Activated T-cell treated with anti-CD3 and anti-CD28 coated beads for 1 hour (primary cell): ENCODE results near the gene GNG8.
A peak's percentile ranks its signal among the peaks of the same experiment; 100 is the strongest.
"Not testable (repeated sequence)": the region's sequence is repeated elsewhere in the genome, so short reads cannot be mapped to it uniquely, and the experiment has no call there.

Experiments
- DNase-seq: peaks from one replicate; pipeline ENCODE4 v3.0.0-alpha.2; 2020; ENCODE audit warnings: low read depth

Gene GNG8

DNA sequence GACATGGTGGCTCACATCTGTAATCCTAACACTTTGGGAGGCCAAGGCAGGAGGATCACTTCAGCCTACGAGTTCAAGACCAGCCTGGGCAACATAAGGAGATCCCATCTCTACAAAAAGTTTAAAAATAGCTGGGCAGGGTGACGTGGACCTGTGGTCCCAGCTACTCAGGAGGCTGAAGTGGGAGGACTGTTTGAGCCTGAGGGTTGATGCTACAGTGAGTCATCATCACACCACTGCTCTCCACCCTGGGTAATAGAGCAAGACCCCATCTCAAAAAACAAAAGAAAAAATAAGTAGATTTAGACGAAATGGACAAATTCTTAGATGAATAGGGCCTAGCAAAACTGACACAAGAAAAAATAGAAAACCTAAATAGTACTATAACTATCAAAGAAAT is 10.4 kb upstream of the GNG8 start:
- no peak for DNase-seq

DNA sequence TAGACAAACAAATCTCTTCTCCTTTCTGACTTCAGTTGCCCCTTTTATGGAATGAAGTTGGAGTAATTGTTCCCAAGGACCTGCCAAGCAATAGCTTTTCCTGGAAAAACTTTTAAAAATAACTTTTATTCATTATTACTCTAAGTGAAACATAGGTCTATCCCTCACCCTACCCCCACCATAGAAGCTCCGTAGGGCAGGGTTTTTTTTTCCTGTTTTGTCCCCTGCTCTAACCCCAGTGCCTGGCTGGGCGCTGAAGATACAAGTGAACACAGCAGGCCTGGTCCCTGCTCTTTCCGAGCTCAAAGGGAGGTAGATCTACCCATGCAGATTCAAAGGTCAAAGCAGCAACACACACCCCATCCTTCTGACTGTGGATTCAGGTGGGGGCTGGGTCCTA is 8.7 kb upstream of the GNG8 start:
- no peak for DNase-seq

DNA sequence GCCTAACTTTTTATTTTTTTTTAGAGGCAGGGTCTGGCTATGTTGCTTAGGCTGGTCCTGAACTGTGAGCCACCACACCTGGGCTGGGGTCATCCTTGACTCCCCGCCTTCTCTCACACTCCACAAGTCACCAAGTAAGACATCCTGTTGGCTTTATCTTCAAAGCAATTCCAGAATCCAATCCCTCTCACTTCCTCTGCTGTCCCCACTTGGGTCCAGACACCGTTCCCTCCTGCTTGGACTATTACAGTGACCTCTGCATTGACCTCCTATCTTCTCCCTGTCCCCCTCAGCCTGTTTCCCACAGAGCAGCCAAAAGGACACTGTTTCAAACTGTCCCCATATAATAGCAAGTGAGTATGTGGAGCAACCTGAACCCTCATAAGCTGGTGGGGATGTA is 4.7 kb upstream of the GNG8 start:
- DNase-seq = no peak

DNA sequence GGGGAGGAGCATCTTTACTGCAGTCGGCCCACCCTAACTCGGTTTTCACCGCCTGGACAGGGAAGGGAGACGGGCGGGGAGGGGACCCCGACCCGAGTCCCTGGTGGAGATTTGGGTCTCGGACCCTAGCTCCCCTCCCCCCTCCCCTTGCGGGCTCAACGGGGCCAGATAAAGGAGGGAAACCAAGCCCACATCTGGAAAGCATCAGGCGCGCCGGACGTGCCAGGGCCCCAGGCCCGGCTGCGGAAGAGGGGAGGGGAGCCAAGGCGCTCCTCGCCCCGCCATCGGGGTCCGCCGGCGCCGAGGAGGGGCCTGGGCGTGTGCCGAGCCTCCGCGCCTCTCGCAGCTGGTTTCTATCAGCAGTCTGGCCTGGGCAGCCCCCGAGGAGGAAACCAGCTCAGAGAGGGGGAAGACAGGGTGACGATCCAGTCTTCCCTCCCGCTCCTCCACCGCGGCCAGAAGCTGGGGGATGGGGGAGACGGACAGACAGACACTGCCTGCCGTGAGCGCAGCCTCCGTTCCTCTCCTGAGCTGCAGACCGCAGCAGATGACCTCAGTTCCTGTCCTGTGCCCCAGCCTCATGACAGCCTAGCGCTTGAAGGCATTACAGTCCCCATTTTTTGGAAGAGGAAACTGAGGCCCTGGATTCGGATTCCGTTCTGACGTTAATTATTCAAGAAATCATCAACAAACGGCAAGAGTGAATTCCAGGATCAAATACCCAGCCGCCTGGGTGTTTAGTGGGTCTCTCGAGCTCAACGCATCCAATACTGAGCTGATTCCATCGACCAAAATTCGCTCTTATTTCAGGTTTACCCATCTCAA is 3.6 kb upstream of the GNG8 start:
- DNase-seq = no peak

DNA sequence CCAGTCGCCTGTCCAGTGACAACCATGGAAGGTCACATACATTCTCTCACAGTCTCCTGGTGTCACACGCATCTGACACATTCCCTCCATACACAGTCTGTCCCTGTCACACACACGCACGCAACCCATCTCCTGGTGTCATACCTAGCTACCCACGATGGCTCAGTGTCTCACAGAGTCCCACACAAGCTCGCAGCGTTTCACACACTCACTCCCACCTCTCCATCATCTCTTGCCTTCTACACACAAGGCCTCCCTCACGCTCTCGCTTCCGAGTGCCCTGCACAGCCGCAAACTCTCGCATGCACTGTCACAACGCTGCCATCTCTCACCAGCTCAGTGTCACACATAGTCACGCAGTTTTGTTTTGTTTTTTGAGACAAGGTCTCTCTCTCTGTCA is 1.2 kb upstream of the GNG8 start:
- DNase-seq = no peak

DNA sequence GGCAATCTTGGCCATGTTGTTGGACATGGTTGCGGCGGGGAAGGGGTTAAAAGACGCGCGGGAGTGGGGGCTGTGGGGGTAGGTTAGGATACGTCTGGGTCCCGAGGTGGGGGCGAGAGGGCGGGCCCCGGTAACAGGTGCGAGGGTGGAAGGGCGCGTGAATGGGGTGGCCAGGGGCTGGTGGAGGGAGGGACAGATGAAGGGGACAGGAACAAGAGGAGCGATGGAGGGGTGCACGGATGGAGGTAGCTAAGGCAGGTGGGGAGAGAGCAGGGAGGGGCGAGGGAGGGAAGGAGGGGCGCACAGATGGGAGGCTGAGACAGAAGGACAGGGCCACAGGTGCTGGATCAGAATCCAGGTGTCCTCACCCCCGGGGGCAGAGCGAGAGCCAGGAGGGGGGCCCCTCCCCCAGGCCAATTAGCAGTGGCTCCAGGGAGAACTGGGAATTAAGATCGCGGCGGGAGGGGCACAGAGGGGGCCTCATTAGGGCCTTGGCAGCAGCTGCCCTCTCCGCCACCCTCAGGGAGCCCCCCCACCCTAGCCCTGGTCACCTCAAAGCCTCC is 1.3 kb downstream of the GNG8 start:
- no peak for DNase-seq

DNA sequence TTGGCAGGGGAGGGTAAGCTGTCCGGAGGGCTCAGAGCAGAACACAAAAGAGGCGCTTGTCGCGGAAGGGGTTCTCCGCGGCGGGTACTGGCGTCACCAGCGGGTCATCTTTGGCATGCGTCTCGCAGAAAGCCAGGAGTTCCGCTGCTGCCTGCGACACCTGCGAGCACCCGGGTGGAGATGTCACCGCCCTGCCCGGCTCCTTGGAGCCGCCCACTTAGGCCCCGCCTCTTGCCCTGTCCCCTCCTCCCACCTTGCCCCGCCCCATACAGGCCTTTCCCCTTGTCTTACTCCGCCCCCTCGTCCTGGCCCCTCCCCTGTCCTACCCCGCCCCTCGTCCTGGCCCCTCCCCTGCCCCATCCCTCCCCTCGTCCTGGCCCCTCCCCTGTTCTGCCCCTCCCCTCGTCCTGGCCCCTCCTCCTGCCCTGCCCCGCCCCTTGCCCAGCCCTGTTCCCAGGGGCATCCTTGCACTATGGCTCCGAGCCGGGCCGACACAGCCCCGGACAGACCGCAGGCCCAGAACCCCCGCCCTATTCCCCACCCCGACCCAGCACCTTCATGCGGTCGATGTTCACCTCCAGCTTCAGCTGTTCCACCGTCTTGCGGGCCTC is 1.9 kb downstream of the GNG8 start:
- DNase-seq = peak; percentile 93

DNA sequence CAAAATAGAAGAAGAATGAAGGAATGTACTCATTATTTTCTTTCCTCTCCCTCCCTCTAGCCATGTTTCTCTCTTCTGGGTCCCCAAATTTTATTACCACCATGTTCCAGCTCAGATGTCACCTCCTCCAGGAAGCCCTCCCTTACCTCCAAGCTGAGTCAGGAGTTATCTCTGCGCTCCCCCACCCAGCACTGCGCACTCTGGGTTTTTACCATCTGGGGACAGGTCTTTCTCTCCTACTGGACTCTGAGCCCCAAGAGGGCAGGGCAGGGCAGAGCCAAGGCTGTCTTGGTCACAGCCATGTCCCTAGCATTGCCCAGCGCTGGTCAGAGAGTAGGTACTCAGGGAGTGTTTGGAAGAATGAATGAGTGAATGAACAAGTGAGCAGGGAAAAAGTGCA is 2.9 kb downstream of the GNG8 start:
- no peak for DNase-seq

DNA sequence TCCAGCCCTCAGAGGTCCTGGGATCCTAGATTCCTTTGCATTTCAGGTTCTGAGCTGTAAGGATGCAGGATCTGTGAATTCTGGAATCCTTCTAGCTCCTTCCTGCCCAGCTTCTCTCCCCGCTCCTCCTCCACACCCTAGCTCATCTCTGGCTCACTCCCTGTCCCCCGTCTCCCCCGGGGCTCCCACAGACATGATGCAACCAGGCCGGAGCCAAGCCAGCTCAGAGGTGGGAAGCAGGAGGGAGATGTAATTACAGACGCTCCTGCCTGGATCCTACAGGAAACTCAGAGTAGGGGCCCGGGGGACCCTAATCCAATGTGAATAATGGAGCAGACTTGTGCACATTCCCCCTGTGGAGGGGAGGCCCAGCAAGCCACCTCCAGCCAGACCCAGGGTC is 4.5 kb downstream of the GNG8 start:
- no peak for DNase-seq

DNA sequence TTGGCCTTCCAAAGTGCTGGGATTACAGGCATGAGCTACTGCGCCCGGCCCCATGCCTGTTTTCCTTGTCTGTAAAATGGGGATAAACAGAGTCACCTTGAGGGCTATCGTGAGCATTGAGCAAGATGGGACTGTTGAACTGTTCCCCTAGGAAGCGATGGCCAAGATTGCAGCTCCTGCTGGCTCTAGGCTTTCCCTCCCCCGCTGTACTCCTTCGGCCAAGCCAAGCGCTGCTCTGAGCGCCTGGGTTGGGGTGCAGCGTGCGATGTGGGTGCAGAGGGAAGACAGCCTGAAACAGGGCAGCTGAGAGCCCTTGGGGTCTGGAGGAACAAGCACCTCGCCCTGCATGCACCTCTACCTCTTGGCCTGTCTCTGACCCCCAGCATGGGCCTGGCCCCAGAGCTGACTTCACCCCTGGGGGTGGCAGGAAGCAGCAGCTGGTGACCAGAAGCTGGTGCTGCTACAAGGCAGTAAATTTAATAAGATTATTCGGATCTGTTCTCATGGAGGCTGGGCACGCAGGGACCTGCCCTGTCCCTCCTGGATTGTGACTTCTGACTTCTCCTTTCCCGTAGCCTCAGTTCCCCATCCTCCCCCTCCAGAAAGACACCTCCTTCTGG is 5.3 kb downstream of the GNG8 start:
- no peak for DNase-seq

DNA sequence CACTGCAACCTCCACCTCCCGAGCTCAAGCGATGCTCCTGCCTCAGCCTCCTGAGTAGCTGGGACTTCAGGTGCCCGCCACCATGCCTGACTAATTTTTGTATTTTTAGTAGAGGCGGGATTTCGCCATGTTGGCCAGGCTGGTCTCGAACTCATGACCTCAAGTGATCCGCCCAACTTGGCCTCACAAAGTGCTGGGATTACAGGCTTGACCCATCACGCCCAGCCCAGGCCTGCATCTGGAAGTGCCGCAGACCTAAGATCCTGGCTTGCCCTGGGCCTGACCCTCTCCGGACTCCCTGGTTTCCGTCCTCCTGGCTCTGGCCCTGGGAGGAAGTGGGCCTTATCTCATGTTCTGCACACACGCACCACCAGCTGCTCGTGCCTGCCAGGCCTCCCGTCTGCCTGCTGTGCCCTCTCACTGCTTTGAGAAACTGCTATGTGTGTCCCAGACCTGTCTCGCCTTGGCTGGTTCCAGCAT is 6.4 kb downstream of the GNG8 start:
- no peak for DNase-seq

DNA sequence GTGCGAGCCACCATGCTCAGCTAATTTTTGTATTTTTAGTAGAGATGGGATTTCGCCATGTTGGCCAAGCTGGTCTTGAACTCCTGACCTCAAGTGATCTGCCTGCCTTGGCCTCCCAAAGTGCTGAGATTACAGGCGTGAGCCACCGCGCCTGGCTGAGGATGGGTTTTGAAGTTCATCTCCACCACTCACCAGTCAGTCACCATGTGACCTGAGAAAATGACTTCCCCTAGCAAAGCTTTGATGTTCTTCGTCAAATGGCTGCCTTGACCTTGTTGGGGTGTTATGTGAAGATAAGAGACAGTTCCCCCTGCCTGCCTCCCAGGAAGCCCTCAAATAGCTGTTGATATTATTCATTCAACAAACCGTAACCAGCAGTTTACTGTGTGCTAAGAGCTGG is 7.0 kb downstream of the GNG8 start:
- not testable (repeated sequence) for DNase-seq

DNA sequence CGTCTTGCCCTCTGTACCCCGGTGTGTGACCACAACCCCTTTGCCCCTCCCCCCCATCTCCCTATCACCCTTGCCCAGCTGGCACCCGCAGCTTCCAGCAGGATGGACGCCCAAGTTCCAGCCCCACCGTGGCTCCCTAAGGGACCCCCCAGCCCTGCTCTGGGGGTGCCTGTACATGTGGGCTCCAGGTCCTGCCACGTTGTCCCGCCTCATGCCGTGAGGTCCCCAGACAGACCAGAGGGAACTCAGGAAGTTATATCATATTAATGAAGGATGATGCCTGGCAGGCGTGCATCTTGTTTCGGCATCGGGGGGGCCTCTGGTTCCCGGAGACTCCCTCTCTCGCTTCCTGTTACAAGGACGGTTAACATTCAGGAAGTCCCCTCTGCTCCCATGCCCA is 9.6 kb downstream of the GNG8 start:
- DNase-seq = no peak

DNA sequence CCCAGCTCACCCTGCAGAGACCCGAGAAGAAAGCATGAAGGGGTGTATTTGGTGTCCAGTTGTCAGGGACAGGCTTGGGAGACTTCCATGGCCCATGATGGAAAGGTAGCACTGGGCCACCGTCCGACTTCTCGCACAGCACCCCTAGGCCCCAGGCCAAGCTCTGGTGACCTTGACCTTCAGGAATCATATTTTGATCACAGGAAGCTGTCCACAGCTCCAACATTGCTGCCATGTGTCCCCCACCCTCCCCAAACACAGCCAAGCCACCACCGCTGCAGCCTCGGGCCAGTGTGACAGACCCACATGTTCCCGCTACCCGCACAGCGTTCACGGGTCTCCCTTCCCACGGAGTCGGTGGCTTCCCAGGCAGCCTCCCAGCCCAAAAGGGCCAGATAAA is 10.3 kb downstream of the GNG8 start:
- no peak for DNase-seq

DNA sequence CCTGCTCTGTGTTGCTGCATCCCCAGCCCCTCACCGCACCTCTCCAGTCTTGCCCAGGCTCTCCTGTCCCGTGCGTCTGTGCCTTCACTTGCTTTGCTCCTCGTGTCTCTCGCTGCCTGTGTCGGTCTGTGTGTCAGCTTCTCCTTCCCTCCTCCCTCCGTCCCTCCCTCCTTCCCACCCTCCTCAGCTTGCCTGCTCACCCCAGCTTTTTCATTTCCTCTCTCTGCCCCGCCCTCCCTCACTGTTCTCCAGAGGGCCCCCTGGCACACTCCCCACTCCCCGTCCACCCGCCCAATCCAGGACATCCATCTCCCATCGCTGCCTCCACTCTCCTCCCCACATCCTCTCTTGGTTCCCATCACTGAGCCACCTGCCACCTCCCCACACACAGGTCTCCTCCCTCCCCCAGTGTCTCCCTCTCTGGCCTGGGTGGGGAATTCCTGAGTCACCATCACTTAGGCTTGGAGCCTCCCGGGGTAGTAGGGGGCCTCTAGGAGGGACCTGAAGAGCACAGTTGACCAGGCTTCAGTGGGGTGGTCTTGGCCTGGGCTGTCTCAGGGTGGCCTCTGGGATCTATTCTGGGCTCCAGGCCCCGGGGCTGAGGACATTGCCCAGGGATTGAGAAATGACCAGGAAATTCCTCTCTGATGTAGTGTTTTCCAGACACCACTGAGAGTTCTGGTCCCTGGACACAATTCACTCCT is 10.9 kb downstream of the GNG8 start, which contains the start of gene PTGIR:
Gene PTGIR (minus strand): TSS at position 132 of the 704 bp plus-strand sequence. CDS start 864 bp downstream, outside the sequence.
- DNase-seq = no peak

DNA sequence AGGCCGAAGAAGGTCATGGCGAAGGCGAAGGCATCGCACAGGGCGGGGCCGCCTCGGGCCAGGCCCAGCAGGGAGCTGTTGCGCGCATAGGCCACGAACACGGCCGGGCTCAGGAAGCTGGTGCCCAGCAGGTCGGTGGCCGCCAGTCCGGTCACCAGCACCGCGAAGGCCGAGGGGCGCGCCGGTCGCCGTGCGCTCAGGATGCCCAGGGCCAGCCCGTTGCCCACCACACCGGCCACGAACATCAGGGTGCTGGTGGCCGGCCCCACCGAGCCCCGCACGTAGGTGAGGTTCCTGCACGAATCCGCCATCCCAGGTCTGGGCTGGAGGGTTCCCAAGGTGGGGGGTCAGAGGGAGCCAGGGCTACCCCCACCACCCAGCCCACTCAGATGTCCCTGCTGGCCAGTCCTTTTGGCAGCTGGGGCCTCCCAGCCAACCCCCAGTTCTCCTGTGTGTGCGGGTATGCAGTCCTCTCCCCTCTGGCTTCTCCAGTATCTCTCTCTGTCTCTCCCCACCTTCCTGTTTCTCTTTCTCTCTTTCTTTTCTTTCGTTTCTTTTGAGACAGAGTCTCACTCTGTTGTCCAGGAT is 12.0 kb downstream of the GNG8 start:
- no peak for DNase-seq

DNA sequence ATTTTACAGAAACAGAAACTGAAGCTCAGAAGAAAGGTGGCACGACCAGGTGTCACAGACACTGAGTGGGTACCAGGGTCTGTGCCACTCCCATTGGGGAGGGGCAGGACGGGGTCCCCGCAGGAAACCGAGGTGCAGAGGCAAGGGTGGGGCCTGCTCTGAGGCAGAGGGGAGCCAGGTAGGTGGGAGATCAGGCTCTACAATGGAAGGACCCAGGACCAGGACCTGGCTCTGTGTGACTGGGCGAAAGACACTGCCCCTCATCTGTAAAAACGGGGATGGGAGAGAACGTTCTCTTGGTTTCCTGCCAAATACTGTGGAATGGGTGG is 13.9 kb downstream of the GNG8 start:
- DNase-seq = no peak

DNA sequence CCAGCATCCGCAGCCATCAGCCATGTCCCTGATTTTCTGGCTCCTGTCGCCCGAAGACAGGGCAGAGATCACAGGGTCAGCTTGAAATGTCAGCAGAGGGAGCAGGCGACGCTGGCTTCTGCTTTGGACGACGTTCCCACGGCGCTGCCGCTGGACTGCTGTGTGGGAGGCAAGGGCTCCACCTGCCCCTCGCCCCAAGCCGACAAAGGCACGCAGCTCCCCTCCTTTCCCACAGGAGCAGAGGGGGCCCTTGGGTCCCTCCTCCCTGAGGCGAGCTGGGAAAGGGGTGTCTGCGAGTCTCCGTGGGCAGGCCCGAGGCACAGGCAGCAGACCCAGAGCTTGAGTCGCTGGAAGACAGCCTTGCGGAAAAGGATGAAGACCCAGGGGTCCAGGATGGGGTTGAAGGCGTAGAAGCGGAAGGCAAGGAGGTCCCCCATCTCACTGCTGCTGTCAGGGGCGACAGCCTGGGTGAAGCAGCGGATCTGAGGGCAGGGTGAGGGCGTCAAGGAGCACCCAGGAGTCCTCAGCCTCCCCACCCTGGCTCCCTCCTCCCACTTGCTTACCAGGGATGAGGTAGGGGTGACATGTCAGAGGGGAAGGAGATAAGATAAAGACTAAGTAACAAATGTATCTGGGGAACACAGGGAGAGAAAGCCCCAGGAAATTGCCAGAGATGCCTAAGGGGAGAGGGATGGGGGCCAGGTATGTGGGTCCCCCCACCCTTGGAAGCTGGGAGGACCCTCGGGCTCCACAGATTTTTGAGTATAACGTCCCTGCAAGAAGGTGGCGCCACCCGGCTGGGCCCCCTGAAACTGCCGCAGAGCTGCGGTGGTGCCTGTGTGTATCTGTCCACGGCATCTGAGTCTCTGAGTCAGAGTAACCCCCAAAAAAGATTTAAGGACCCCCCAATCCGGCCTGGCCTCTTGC is 14.5 kb downstream of the GNG8 start:
- no peak for DNase-seq

DNA sequence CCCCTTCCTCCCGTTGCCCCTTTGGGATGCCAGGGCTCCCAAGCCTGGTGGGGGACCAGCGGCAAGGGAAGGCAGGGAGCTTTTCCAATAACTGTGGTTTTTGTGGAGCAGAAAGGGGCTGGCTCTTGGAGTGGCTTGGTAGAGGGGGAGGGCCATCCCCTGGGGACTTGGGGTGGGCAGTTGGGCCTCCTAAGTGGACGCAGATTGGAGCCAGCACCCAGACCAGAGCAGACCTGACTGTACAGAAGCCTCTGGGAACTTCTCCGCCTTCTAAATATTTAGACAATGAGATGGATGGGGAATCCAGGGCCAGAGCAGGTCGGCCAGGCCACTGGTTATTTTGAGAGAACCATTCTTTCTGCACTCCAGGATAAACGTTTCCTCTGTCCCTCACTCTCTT is 15.3 kb downstream of the GNG8 start:
- DNase-seq = no peak

DNA sequence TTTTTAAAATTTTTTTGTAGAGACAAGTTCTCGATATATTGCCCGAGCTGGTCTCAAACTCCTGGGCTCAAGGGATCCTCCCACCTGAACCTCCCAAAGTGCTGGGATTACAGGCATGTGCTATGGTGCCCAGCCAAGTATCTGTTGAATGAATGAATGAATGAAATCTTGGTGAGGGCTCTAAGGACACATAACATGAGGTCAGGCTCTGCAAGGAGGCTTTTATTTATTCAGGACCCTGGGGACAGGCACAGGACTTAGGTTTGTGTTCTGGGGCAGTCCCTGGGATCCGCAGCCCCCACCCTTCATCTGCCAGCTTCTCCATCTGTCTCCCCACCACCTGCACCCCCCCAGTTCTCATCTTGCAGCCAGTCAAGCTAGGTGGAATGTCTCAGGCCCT is 15.7 kb downstream of the GNG8 start:
- DNase-seq = no peak

DNA sequence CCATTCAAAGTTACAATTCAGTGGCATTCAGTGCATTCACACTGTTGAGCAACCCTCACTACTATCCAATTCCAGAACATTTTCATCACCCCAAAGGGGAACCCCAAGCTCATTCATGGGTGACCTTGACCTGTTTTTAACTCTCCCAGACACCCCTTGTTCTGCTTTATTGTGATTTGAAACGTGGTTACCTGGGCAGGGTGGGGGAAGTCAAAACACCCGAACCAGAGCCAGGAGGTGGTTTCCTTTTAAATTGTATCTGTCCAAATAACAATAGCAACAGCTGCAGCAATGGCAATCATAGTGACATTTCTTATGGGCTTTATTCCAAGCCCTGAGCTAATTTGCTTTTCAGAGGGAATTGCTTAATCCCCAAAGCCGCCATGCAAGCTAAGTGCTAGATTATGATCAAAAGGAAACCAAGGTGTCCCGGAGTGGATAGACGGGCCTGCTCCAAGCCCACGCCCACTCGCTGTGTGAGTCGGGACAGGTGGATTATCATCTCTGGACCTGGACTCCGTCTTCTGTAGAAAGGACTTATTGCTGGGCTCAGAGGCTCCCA is 17.3 kb downstream of the GNG8 start:
- no peak for DNase-seq
